ENCODE data around the gene MINDY3. TPM values are rescaled to one million over a fixed set of nuclear protein-coding genes. Genes with fewer than 3 reads are reported as not detected.

MINDY3 gene
- total and polyA plus RNA-seq, 4 donors, result 6.5 to 16.1 (median 12.3) TPM

- H3K9ac ChIP-seq (ENCODE audit: low read depth in 1 of 2, low read length in 2 of 2), result no peak overlapping the region
- no peak for DNase-seq (ENCODE audit: low spot score)
- no peak overlapping the region for H3K4me3 ChIP-seq (ENCODE audit: low read depth in 1 of 3, low read length in 3 of 3)
- WGBS, result 84% methylated on average over 4 of the region's 4 CpGs
- H3K27ac ChIP-seq (ENCODE audit: low read depth in 1 of 2, low read length in 2 of 2), result no peak overlapping the region
- H3K27me3 ChIP-seq (ENCODE audit: control insufficient read depth in 4 of 4, insufficient read depth in 4 of 4, low read length in 3 of 4), result no peaks in the 10 kb centered on the region
- no peaks in the 10 kb centered on the region for H3K9me3 ChIP-seq (ENCODE audit: control insufficient read depth in 4 of 4, low read length in 3 of 4)
- TF ChIP-seq CTCF (IDR thresholded peaks at IDR 0.05; ENCODE audit: low read depth, low read length, missing input control) (no peak), TAF1 (conservative IDR thresholded peaks at IDR 0.05) (no peak), ATF3 (IDR thresholded peaks at IDR 0.05) (no peak), HNF4G (IDR thresholded peaks at IDR 0.05) (no peak), YY1 (IDR thresholded peaks at IDR 0.05) (no peak), RXRA (IDR thresholded peaks at IDR 0.05) (no peak), NR2F2 (IDR thresholded peaks at IDR 0.05) (no peak), JUND (IDR thresholded peaks at IDR 0.05) (no peak)
- peaks cover 0 to 2% (median 0%) of the 10 kb centered on the region in 4 donors for H3K36me3 ChIP-seq (ENCODE audit: control insufficient read depth in 4 of 4, insufficient read depth in 3 of 4, low read depth in 1 of 4, low read length in 3 of 4)
- no peaks in the 10 kb centered on the region for H3K4me1 ChIP-seq (ENCODE audit: control insufficient read depth in 4 of 4, insufficient read depth in 4 of 4, low read length in 3 of 4)
Measured at GRCh38 chr10:15843695-15844094, 16.6 kb downstream of the MINDY3 start.

GRCh38 chr10:15842556-15843169 lies 17.6 kb downstream of the MINDY3 start:
- H3K27me3 ChIP-seq (ENCODE audit: control insufficient read depth in 4 of 4, insufficient read depth in 4 of 4, low read length in 3 of 4), result no peaks in the 10 kb centered on the region
- 33% methylated on average over 3 of the region's 3 CpGs for WGBS
- no peaks in the 10 kb centered on the region for H3K4me1 ChIP-seq (ENCODE audit: control insufficient read depth in 4 of 4, insufficient read depth in 4 of 4, low read length in 3 of 4)
- H3K9me3 ChIP-seq (ENCODE audit: control insufficient read depth in 4 of 4, low read length in 3 of 4), result no peaks in the 10 kb centered on the region
- H3K4me3 ChIP-seq (ENCODE audit: low read depth in 1 of 3, low read length in 3 of 3), result no peak overlapping the region
- H3K36me3 ChIP-seq (ENCODE audit: control insufficient read depth in 4 of 4, insufficient read depth in 3 of 4, low read depth in 1 of 4, low read length in 3 of 4), result peaks cover 0 to 2% (median 0%) of the 10 kb centered on the region in 4 donors
- TF ChIP-seq MAX (IDR thresholded peaks at IDR 0.05) (no peak), REST (IDR thresholded peaks at IDR 0.05) (no peak), GABPA (IDR thresholded peaks at IDR 0.05 in 1 of 2, conservative IDR thresholded peaks at IDR 0.05 in 1 of 2) (no peak), SP1 (IDR thresholded peaks at IDR 0.05) (no peak), FOXA2 (IDR thresholded peaks at IDR 0.05) (no peak), EGR1 (IDR thresholded peaks at IDR 0.05; ENCODE audit: low read depth in 2 of 2) (no peak), FOXA1 (IDR thresholded peaks at IDR 0.05) (no peak), CTCF (IDR thresholded peaks at IDR 0.05; ENCODE audit: low read depth, low read length, missing input control) (no peak), ATF3 (IDR thresholded peaks at IDR 0.05) (no peak), RAD21 (IDR thresholded peaks at IDR 0.05) (no peak), JUND (IDR thresholded peaks at IDR 0.05) (no peak), HNF4G (IDR thresholded peaks at IDR 0.05) (no peak)
- no peak overlapping the region for H3K9ac ChIP-seq (ENCODE audit: low read depth in 1 of 2, low read length in 2 of 2)
- no peak for DNase-seq (ENCODE audit: low spot score)
- no peak overlapping the region for H3K27ac ChIP-seq (ENCODE audit: low read depth in 1 of 2, low read length in 2 of 2)
